MM.1S (cell line): ENCODE measurements around the gene FOXP1.

Experiments used
- DNase-seq: peaks from one replicate; pipeline ENCODE4 v3.0.0-alpha.2; 2015
- H2AFZ ChIP-seq: fragments of 300-600 bp; sonication (generic); 2 replicates; pipeline ENCODE4 v1.6.0; 2016; ENCODE audit warnings: antibody characterized with exemption, low read length
- H3F3A ChIP-seq: fragments of 300-600 bp; sonication (generic); 2 replicates; pipeline ENCODE4 v1.6.1; 2016; ENCODE audit warnings: mild to moderate bottlenecking, antibody characterized with exemption, low read length, moderate library complexity, mixed read lengths; ENCODE audit not compliant: insufficient read depth
- H3K27ac ChIP-seq: fragments of 300-600 bp; sonication (generic); 2 replicates; pipeline ENCODE4 v1.5.1; 2016; ENCODE audit warnings: mild to moderate bottlenecking, low read length
- H3K27me3 ChIP-seq: fragments of 300-600 bp; sonication (generic); replicated peaks from 2 replicates; pipeline ENCODE4 v1.6.0; 2016; ENCODE audit warnings: low read length; ENCODE audit not compliant: insufficient read depth
- H3K36me3 ChIP-seq: fragments of 300-600 bp; sonication (generic); replicated peaks from 2 replicates; pipeline ENCODE4 v1.6.1; 2016; ENCODE audit warnings: mild to moderate bottlenecking, low read length, mixed read lengths; ENCODE audit not compliant: insufficient read depth
- H3K4me1 ChIP-seq: fragments of 300-600 bp; sonication (generic); 2 replicates; pipeline ENCODE4 v1.6.1; 2016; ENCODE audit warnings: low read length, mixed read lengths
- H3K4me2 ChIP-seq: fragments of 300-600 bp; sonication (generic); 2 replicates; pipeline ENCODE4 v1.6.0; 2016; ENCODE audit warnings: low read depth, low read length
- H3K4me3 ChIP-seq: fragments of 300-600 bp; sonication (generic); 2 replicates; pipeline ENCODE4 v1.5.1; 2016; ENCODE audit warnings: low read length, mixed read lengths
- H3K79me2 ChIP-seq: fragments of 300-600 bp; sonication (generic); 2 replicates; pipeline ENCODE4 v1.6.1; 2016; ENCODE audit warnings: mixed run types, low read length, mixed read lengths
- H3K9ac ChIP-seq: fragments of 300-600 bp; sonication (generic); 2 replicates; pipeline ENCODE4 v1.6.1; 2016; ENCODE audit warnings: low read length, mixed read lengths
- H3K9me2 ChIP-seq: fragments of 300-600 bp; sonication (generic); replicated peaks from 2 replicates; pipeline ENCODE4 v1.6.1; 2016; ENCODE audit warnings: mild to moderate bottlenecking, low read length, mixed read lengths; ENCODE audit not compliant: insufficient read depth
- H3K9me3 ChIP-seq: fragments of 300-600 bp; sonication (generic); replicated peaks from 2 replicates; pipeline ENCODE4 v1.6.1; 2016; ENCODE audit warnings: mild to moderate bottlenecking, low read length, mixed read lengths; ENCODE audit not compliant: insufficient read depth
- H4K20me1 ChIP-seq: fragments of 300-600 bp; sonication (generic); 2 replicates; pipeline ENCODE4 v1.6.1; 2016; ENCODE audit warnings: mild to moderate bottlenecking, low read length, moderate library complexity, mixed read lengths; ENCODE audit not compliant: insufficient read depth
- CTCF ChIP-seq: fragments of 300-600 bp; sonication (generic); IDR thresholded peaks from 2 replicates; pipeline ENCODE4 v1.5.1; 2016; ENCODE audit warnings: antibody characterized with exemption, low read length, mixed read lengths
- EZH2 ChIP-seq: fragments of 300-600 bp; sonication (generic); optimal IDR thresholded peaks from 2 replicates; pipeline ENCODE3; 2017; ENCODE audit warnings: low read depth, mild to moderate bottlenecking, antibody characterized with exemption, low read length, mixed read lengths
- EZH2phosphoT487 ChIP-seq: fragments of 300-600 bp; sonication (generic); IDR thresholded peaks from 2 replicates; pipeline ENCODE4 v1.6.1; 2018; ENCODE audit warnings: antibody characterized with exemption, low read length

FOXP1 gene

GRCh38 chr3:71372241-71372768 lies 211.2 kb downstream of the FOXP1 start:
- Histone ChIP-seq H3K79me2 (no peaks in the 10 kb centered on the region), H4K20me1 (no peaks in the 10 kb centered on the region), H3K4me2 (no peak overlapping the region), H2AFZ (no peak overlapping the region), H3K9ac (no peak overlapping the region), H3K27me3 (no peaks in the 10 kb centered on the region), H3K36me3 (no peaks in the 10 kb centered on the region), H3F3A (no peaks in the 10 kb centered on the region), H3K4me1 (no peaks in the 10 kb centered on the region), H3K4me3 (no peak overlapping the region), H3K27ac (no peak overlapping the region), H3K9me2 (no peaks in the 10 kb centered on the region), H3K9me3 (no peaks in the 10 kb centered on the region)
- no peak for DNase-seq
- no peak for TF ChIP-seq EZH2
- no peak for TF ChIP-seq EZH2phosphoT487
- no peak for TF ChIP-seq CTCF

DNA sequence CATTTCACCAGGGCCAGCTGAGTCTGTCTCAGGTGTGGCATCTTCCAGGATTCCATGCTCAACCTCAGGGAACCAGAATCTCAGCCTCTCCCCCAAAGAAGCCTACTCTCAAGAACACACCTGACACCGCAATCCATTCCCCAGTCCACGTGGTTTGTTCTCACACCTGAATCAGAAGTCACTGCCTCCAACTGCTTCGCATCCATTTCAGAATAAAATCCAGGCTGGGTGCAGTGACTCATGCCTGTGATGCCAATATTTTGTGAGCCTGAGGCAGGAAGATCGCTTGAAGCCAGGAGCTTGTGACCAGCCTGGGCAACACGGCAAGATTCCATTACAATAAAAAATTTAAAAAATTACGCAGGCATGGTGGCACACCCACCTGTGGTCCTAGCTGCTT lies 212.2 kb downstream of the FOXP1 start:
- Histone ChIP-seq H3K4me1 (no peaks in the 10 kb centered on the region), H3K9me2 (no peaks in the 10 kb centered on the region), H2AFZ (no peak overlapping the region), H3K4me2 (no peak overlapping the region), H3K4me3 (no peak overlapping the region), H3K27ac (no peak overlapping the region), H3K27me3 (no peaks in the 10 kb centered on the region), H3K79me2 (no peaks in the 10 kb centered on the region), H4K20me1 (no peaks in the 10 kb centered on the region), H3K9ac (no peak overlapping the region), H3K36me3 (no peaks in the 10 kb centered on the region), H3F3A (no peaks in the 10 kb centered on the region), H3K9me3 (no peaks in the 10 kb centered on the region)
- TF ChIP-seq EZH2phosphoT487 (no peak), EZH2 (no peak), CTCF (no peak)
- no peak for DNase-seq

DNA sequence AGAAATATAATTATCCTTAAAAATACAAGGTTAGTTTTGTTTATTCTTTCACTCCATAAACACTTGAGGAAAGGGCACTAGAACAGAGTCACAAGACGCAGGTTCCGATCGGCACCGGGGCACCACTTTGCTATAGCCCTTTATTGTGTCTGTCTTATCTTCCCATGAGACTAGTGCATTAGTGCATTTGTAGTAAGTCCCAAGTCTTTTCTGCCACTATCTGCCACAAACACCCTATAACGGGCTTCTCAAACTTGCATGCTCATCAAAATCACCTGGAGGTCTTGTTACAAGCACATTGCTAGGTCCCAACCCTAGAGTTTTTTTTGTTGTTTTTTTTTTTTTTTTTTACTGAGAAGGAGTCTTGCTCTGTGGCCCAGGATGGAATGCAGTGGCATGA lies 213.1 kb downstream of the FOXP1 start:
- no peak overlapping the region for H3K27ac ChIP-seq
- H3K9me3 ChIP-seq = no peaks in the 10 kb centered on the region
- no peaks in the 10 kb centered on the region for H3F3A ChIP-seq
- no peaks in the 10 kb centered on the region for H3K27me3 ChIP-seq
- H3K36me3 ChIP-seq = no peaks in the 10 kb centered on the region
- no peak overlapping the region for H3K4me3 ChIP-seq
- H2AFZ ChIP-seq = no peak overlapping the region
- no peak overlapping the region for H3K9ac ChIP-seq
- no peak for DNase-seq
- no peaks in the 10 kb centered on the region for H3K79me2 ChIP-seq
- H4K20me1 ChIP-seq = no peaks in the 10 kb centered on the region
- no peak for TF ChIP-seq EZH2
- no peak for TF ChIP-seq CTCF
- no peak for TF ChIP-seq EZH2phosphoT487
- no peaks in the 10 kb centered on the region for H3K9me2 ChIP-seq
- no peak overlapping the region for H3K4me2 ChIP-seq
- H3K4me1 ChIP-seq = no peaks in the 10 kb centered on the region
